AG09309 (cell line): ENCODE results near the gene CTNNA1.

Source experiments
- DNase-seq: peaks from one replicate; pipeline ENCODE4 v3.0.0-alpha.2; 2010; ENCODE audit warnings: low read depth
- H3K4me3 ChIP-seq: 2 replicates; pipeline ENCODE4 v1.5.1; 2011; ENCODE audit warnings: mild to moderate bottlenecking, low read depth, low read length, moderate library complexity; ENCODE audit not compliant: control insufficient read depth
- CTCF ChIP-seq: IDR thresholded peaks from 2 replicates; pipeline ENCODE4 v1.5.1; 2011; ENCODE audit warnings: mild to moderate bottlenecking, low read depth, low read length, inconsistent platforms; ENCODE audit not compliant: insufficient read depth, control insufficient read depth; ENCODE audit errors: missing control alignments

CTNNA1 gene

GRCh38 chr5:138933522-138934290 lies 180.5 kb downstream of the CTNNA1 start:
- no peak overlapping the region for H3K4me3 ChIP-seq
- no peak for TF ChIP-seq CTCF
- DNase-seq = no peak

- no peak for TF ChIP-seq CTCF
- no peak overlapping the region for H3K4me3 ChIP-seq
- DNase-seq = no peak
Measured at GRCh38 chr5:138934971-138935370, 181.7 kb downstream of the CTNNA1 start.

- no peak overlapping the region for H3K4me3 ChIP-seq
- no peak for TF ChIP-seq CTCF
- DNase-seq = no peak
Measured at GRCh38 chr5:138935466-138935865, 182.2 kb downstream of the CTNNA1 start.

- DNase-seq = no peak
- no peak for TF ChIP-seq CTCF
- no peak overlapping the region for H3K4me3 ChIP-seq
Measured at GRCh38 chr5:138936225-138936967, 183.2 kb downstream of the CTNNA1 start.

GRCh38 chr5:138936968-138937345 lies 183.7 kb downstream of the CTNNA1 start:
- no peak for TF ChIP-seq CTCF
- DNase-seq = no peak
- no peak overlapping the region for H3K4me3 ChIP-seq

- no peak overlapping the region for H3K4me3 ChIP-seq
- no peak for DNase-seq
Measured at GRCh38 chr5:138937392-138938387, 184.5 kb downstream of the CTNNA1 start.

More at GRCh38 chr5:138937392-138938387, 184.5 kb downstream of the CTNNA1 start:
- TF ChIP-seq CTCF = no peak
